Stimulated activated naive CD8-positive, alpha-beta T cell treated with anti-CD3 and anti-CD28 coated beads, Interleukin-15, amount 100 ng/mL, for 72 hours (primary cell): ENCODE results near the gene RRP9.
"Not testable (repeated sequence)": the region's sequence is repeated elsewhere in the genome, so short reads cannot be mapped to it uniquely, and the experiment has no call there.

Experiments used
- ATAC-seq: fragments of 150-1000 bp; cut with Tn5 transposase; 2 replicates; pipeline ENCODE4 v1.10.0; 2021; ENCODE audit warnings: mild to moderate bottlenecking, moderate library complexity
- DNase-seq, 2 donors: peaks; one replicate each; pipeline ENCODE4 v3.0.0; 2021 to 2022
- H3K27ac Mint-ChIP-seq, 2 donors: one replicate each; pipeline ENCODE4 v1.8.0; 2022; ENCODE audit warnings: mild to moderate bottlenecking in 2 of 2, mixed read lengths in 2 of 2, moderate library complexity in 2 of 2
- H3K27me3 Mint-ChIP-seq: one replicate; pipeline ENCODE4 v1.8.0; 2022; ENCODE audit warnings: mixed read lengths
- H3K4me1 Mint-ChIP-seq: one replicate; pipeline ENCODE4 v1.8.0; 2022; ENCODE audit warnings: mild to moderate bottlenecking, mixed read lengths
- H3K4me3 Mint-ChIP-seq, 2 donors: one replicate each; pipeline ENCODE4 v1.8.0; 2022; ENCODE audit warnings: mild to moderate bottlenecking in 2 of 2, mixed read lengths in 2 of 2, moderate library complexity in 1 of 2
- H3K9me3 Mint-ChIP-seq, 2 donors: one replicate each; pipeline ENCODE4 v1.8.0; 2022; ENCODE audit warnings: mixed read lengths in 2 of 2

Gene RRP9

GRCh38 chr3:51927061-51927977 lies 14.4 kb downstream of the RRP9 start:
- Mint-ChIP-seq H3K9me3 (no peaks in the 10 kb centered on the region), H3K27ac (no peak overlapping the region), H3K4me3 (no peak overlapping the region), H3K27me3 (no peaks in the 10 kb centered on the region), H3K4me1 (no peaks in the 10 kb centered on the region)
- no peak for DNase-seq
- no peak for ATAC-seq

GRCh38 chr3:51921081-51921578 lies 20.6 kb downstream of the RRP9 start:
- H3K4me3 Mint-ChIP-seq: no peak overlapping the region
- ATAC-seq (no peak), DNase-seq (no peak)
- no peak overlapping the region for H3K27ac Mint-ChIP-seq
- no peaks in the 10 kb centered on the region for H3K4me1 Mint-ChIP-seq
- no peaks in the 10 kb centered on the region for H3K27me3 Mint-ChIP-seq
- no peaks in the 10 kb centered on the region for H3K9me3 Mint-ChIP-seq

GRCh38 chr3:51916418-51916817 lies 25.3 kb downstream of the RRP9 start:
- Mint-ChIP-seq H3K9me3 (no peaks in the 10 kb centered on the region), H3K27me3 (no peaks in the 10 kb centered on the region), H3K4me1 (no peaks in the 10 kb centered on the region), H3K4me3 (no peak overlapping the region), H3K27ac (no peak overlapping the region)
- ATAC-seq: no peak
- no peak for DNase-seq

- H3K27me3 Mint-ChIP-seq: peaks cover 36% of the 10 kb centered on the region
Observed at GRCh38 chr3:51908026-51908425, 33.7 kb downstream of the RRP9 start.

GRCh38 chr3:51904034-51904823 lies 37.5 kb downstream of the RRP9 start:
- no peak overlapping the region for H3K4me3 Mint-ChIP-seq
- H3K9me3 Mint-ChIP-seq: peaks cover 21 to 50% of the 10 kb centered on the region in 2 donors
- ATAC-seq: no peak
- no peak for DNase-seq
- peaks cover 62% of the 10 kb centered on the region for H3K27me3 Mint-ChIP-seq
- H3K27ac Mint-ChIP-seq: no peak overlapping the region
- peaks cover 6% of the 10 kb centered on the region for H3K4me1 Mint-ChIP-seq

More at GRCh38 chr3:51908026-51908425, 33.7 kb downstream of the RRP9 start:
- Mint-ChIP-seq H3K9me3 (peaks cover 22 to 50% of the 10 kb centered on the region in 2 donors), H3K4me1 (no peaks in the 10 kb centered on the region), H3K27ac (no peak overlapping the region), H3K4me3 (no peak overlapping the region)
- no peak for ATAC-seq
- DNase-seq: no peak

GRCh38 chr3:51902361-51902760 lies 39.3 kb downstream of the RRP9 start:
- Mint-ChIP-seq H3K9me3 (peaks cover 12 to 32% of the 10 kb centered on the region in 2 donors), H3K27me3 (peaks cover 59% of the 10 kb centered on the region)
- peak in 1 of 2 donors; percentile 26 for DNase-seq
- H3K4me3 Mint-ChIP-seq, H3K4me1 Mint-ChIP-seq, ATAC-seq, H3K27ac Mint-ChIP-seq: not testable (repeated sequence)

DNA sequence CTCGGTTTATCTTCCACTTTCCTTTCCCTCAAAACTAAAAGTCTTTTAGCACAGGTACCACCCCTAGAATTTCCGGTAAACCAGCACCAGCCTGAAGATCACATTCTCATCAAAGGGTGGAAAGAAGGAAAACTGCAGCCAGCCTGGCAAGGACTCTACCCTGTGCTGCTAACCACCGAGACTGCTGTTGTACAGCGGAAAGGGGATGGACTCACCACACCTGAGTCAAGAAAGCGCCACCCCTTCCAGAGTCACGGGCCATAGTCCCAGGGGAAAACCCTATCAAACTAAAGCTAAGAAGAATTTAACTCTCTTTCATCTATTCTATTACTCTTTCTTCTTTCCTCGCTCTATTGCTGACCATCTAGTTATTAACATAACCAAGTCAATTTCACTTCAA lies 41.7 kb downstream of the RRP9 start:
- peaks cover 6 to 11% of the 10 kb centered on the region in 2 donors for H3K9me3 Mint-ChIP-seq
- not testable (repeated sequence) for DNase-seq, H3K4me3 Mint-ChIP-seq, H3K4me1 Mint-ChIP-seq, H3K27ac Mint-ChIP-seq, ATAC-seq
- H3K27me3 Mint-ChIP-seq: peaks cover 60% of the 10 kb centered on the region

GRCh38 chr3:51897391-51897790 lies 44.3 kb downstream of the RRP9 start:
- H3K4me3 Mint-ChIP-seq: no peak overlapping the region
- H3K27me3 Mint-ChIP-seq: peaks cover 47% of the 10 kb centered on the region
- H3K9me3 Mint-ChIP-seq: no peaks in the 10 kb centered on the region
- no peak for ATAC-seq
- no peak for DNase-seq
- H3K27ac Mint-ChIP-seq: no peak overlapping the region
- H3K4me1 Mint-ChIP-seq: peaks cover 6% of the 10 kb centered on the region

GRCh38 chr3:51896607-51897305 lies 44.9 kb downstream of the RRP9 start:
- no peak for ATAC-seq
- no peak overlapping the region for H3K4me3 Mint-ChIP-seq
- peaks cover 43% of the 10 kb centered on the region for H3K27me3 Mint-ChIP-seq

GRCh38 chr3:51894939-51895338 lies 46.8 kb downstream of the RRP9 start:
- peaks cover 12% of the 10 kb centered on the region for H3K4me1 Mint-ChIP-seq
- no peak overlapping the region for H3K4me3 Mint-ChIP-seq
- no peak for DNase-seq
- H3K27ac Mint-ChIP-seq: no peak overlapping the region
- ATAC-seq: no peak
- no peaks in the 10 kb centered on the region for H3K9me3 Mint-ChIP-seq
- peaks cover 34% of the 10 kb centered on the region for H3K27me3 Mint-ChIP-seq

More at GRCh38 chr3:51896607-51897305, 44.9 kb downstream of the RRP9 start:
- Mint-ChIP-seq H3K27ac (no peak overlapping the region), H3K4me1 (peaks cover 10% of the 10 kb centered on the region), H3K9me3 (no peaks in the 10 kb centered on the region)
- DNase-seq: no peak

GRCh38 chr3:51894391-51894790 lies 47.3 kb downstream of the RRP9 start:
- no peak overlapping the region for H3K4me3 Mint-ChIP-seq
- peaks cover 12% of the 10 kb centered on the region for H3K4me1 Mint-ChIP-seq
- DNase-seq (no peak), ATAC-seq (no peak)
- H3K9me3 Mint-ChIP-seq: no peaks in the 10 kb centered on the region
- H3K27ac Mint-ChIP-seq: no peak overlapping the region
- H3K27me3 Mint-ChIP-seq: peaks cover 34% of the 10 kb centered on the region

GRCh38 chr3:51891242-51892039 lies 50.3 kb downstream of the RRP9 start:
- peaks cover 16% of the 10 kb centered on the region for H3K27me3 Mint-ChIP-seq
- no peak for DNase-seq
- H3K9me3 Mint-ChIP-seq: no peaks in the 10 kb centered on the region
- H3K4me3 Mint-ChIP-seq: no peak overlapping the region
- peak overlapping the region; percentile 28 to 60 for H3K27ac Mint-ChIP-seq
- no peak for ATAC-seq
- H3K4me1 Mint-ChIP-seq: peaks cover 12% of the 10 kb centered on the region

DNA sequence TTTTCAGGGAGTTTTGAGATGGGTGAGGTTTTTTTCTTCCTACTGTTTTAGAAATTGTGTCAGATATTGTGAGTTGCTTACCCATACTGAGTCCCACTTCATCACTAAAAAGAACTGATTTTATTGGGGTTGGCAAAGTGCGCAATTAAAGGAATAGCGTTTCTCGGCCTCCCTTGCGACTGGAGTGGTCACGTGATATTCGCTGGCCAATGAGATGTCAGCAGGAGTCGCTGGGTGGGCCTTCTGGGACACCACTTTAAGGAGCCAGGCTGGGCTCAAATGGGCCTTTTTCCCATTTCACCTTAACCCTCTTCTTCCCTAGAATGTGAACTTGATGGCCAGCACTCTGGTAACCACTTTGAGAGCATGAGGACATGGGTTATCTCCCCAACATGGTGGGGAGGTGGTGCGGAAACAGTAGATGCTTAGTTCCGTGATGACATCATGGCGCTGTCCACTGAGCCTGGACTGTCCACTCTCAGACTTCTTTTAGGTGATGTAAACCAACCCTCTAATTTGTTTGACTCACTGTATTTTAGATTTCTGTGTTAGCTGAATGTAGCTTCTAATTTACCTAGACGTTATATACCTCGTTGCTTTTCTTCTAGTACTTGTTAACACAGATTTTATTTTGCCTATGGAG lies 53.1 kb downstream of the RRP9 start:
- Mint-ChIP-seq H3K4me1 (peaks cover 12% of the 10 kb centered on the region), H3K9me3 (no peaks in the 10 kb centered on the region), H3K4me3 (no peak overlapping the region), H3K27me3 (peaks cover 7% of the 10 kb centered on the region), H3K27ac (no peak overlapping the region)
- DNase-seq (no peak), ATAC-seq (no peak)

GRCh38 chr3:51887620-51888019 lies 54.1 kb downstream of the RRP9 start:
- H3K27me3 Mint-ChIP-seq: peaks cover 7% of the 10 kb centered on the region
- no peak overlapping the region for H3K27ac Mint-ChIP-seq
- no peaks in the 10 kb centered on the region for H3K9me3 Mint-ChIP-seq
- ATAC-seq (no peak), DNase-seq (no peak)
- peaks cover 12% of the 10 kb centered on the region for H3K4me1 Mint-ChIP-seq
- H3K4me3 Mint-ChIP-seq: no peak overlapping the region
